HepG2 (cell line): ENCODE results near the gene FBLN5. TPM values are rescaled to one million over a fixed set of nuclear protein-coding genes. Genes with fewer than 3 reads are reported as not detected.

Source experiments
- ATAC-seq: fragments of 200-7000 bp; cut with Tn5 transposase; 3 replicates; pipeline ENCODE4 v1.9.1; 2020; ENCODE audit warnings: mild to moderate bottlenecking, moderate library complexity
- BruUV-seq: library from RNA; stranded (reverse); fragments of 400-500 nt; replicated peaks from 2 replicates; lab custom pipeline; 2021; lab: Mats Ljungman, UMichigan
- CTCF ChIA-PET: fragments of 300-600 bp; formaldehyde crosslinking; extraction: SDS; loops from one replicate; lab custom pipeline; 2021; ENCODE audit warnings: low total read pairs, inconsistent platforms, low intra/inter-chr PET ratio; lab: Yijun Ruan, JAX
- POLR2A ChIA-PET: fragments of 350-600 bp; sonication (Branson Sonifier 250); formaldehyde crosslinking; loops from one replicate; lab custom pipeline; 2020; ENCODE audit warnings: antibody characterized with exemption, inconsistent platforms; lab: Yijun Ruan, JAX
- DNase-seq: peaks from one replicate; pipeline ENCODE4 v3.0.0-alpha.2; 2015; ENCODE audit warnings: low spot score
- FAIRE-seq: peaks from 3 replicates; lab custom pipeline; 2011; peaks lifted over from hg19 to GRCh38; lab: Jason Lieb, UNC
- H2AFZ ChIP-seq: one replicate; pipeline ENCODE4 v1.6.1; 2011; ENCODE audit warnings: low read length, inconsistent platforms
- H3K27ac ChIP-seq: fragments of 300-600 bp; 3 replicates; pipeline ENCODE4 v1.8.0; 2011; ENCODE audit warnings: mixed run types, mild to moderate bottlenecking, mixed read lengths, low read length, inconsistent platforms; ENCODE audit not compliant: insufficient read depth; ENCODE audit errors: extremely low read length
- H3K27me3 ChIP-seq, 2 experiments: fragments of 200-600 bp in 1 of 2; 2 replicates in 1 of 2; 3 replicates in 1 of 2; pipeline versions ENCODE4 v1.6.0 to v1.8.0; 2011; ENCODE audit warnings: low read length in 2 of 2, mild to moderate bottlenecking in 2 of 2, moderate library complexity in 2 of 2, inconsistent platforms in 1 of 2; ENCODE audit not compliant: insufficient read depth in 2 of 2, control insufficient read depth in 1 of 2
- H3K36me3 ChIP-seq, 2 experiments: fragments of 200-600 bp in 1 of 2; replicated peaks in 1 of 2; 2 replicates in 1 of 2; 3 replicates in 1 of 2; pipeline versions ENCODE4 v1.5.1 to v1.8.0; 2011; ENCODE audit warnings: low read length in 2 of 2, inconsistent platforms in 1 of 2; ENCODE audit not compliant: insufficient read depth in 2 of 2, control insufficient read depth in 1 of 2
- H3K4me1 ChIP-seq: 2 replicates; pipeline ENCODE4 v1.5.1; 2012; ENCODE audit warnings: low read length, inconsistent platforms; ENCODE audit not compliant: insufficient read depth
- H3K4me2 ChIP-seq: 2 replicates; pipeline ENCODE4 v1.6.0; 2011; ENCODE audit warnings: low read depth, low read length, inconsistent platforms
- H3K4me3 ChIP-seq, 3 experiments: fragments of 200-600 bp in 1 of 3; sonication (generic), shearing (Covaris generic) in 1 of 3; replicated peaks in 1 of 3; 2 replicates each; pipeline ENCODE4 v1.5.1; 2011 to 2016; ENCODE audit warnings: low read length in 3 of 3, inconsistent platforms in 2 of 3, low read depth in 2 of 3, mild to moderate bottlenecking in 2 of 3, control low read depth in 1 of 3, mixed read lengths in 1 of 3; ENCODE audit not compliant: insufficient read depth in 1 of 3
- H3K79me2 ChIP-seq: one replicate; pipeline ENCODE4 v1.6.1; 2011; ENCODE audit warnings: low read length, inconsistent platforms; ENCODE audit not compliant: insufficient read depth
- H3K9ac ChIP-seq: 2 replicates; pipeline ENCODE4 v1.6.0; 2011; ENCODE audit warnings: mild to moderate bottlenecking, low read depth, low read length, inconsistent platforms; ENCODE audit not compliant: insufficient read depth
- H3K9me3 ChIP-seq: 2 replicates; pipeline ENCODE4 v1.5.1; 2012; ENCODE audit warnings: mild to moderate bottlenecking, low read length
- H4K20me1 ChIP-seq: 2 replicates; pipeline ENCODE4 v1.6.0; 2011; ENCODE audit warnings: inconsistent platforms, mild to moderate bottlenecking, low read length, moderate library complexity; ENCODE audit not compliant: insufficient read depth
- ELF3 ChIP-seq: IDR thresholded peaks from 2 replicates; pipeline ENCODE4 v1.6.1; 2016; ENCODE audit warnings: missing genetic modification reagents, missing compliant biosample characterization
- FOXM1 ChIP-seq: sonication (generic); formaldehyde crosslinking; IDR thresholded peaks from 2 replicates; pipeline ENCODE4 v1.5.0; 2020; ENCODE audit warnings: missing genetic modification reagents
- KLF13 ChIP-seq: sonication (generic); formaldehyde crosslinking; IDR thresholded peaks from 2 replicates; pipeline ENCODE4 v1.4.0; 2020; ENCODE audit warnings: mild to moderate bottlenecking, missing genetic modification reagents
- MEF2D ChIP-seq: sonication (generic); formaldehyde crosslinking; IDR thresholded peaks from 2 replicates; pipeline ENCODE4 v1.5.1; 2020; ENCODE audit warnings: mild to moderate bottlenecking, missing genetic modification reagents
- NFIB ChIP-seq: sonication (generic); formaldehyde crosslinking; IDR thresholded peaks from 2 replicates; pipeline ENCODE4 v1.9.0; 2021; ENCODE audit warnings: missing genetic modification reagents, mild to moderate bottlenecking, borderline replicate concordance
- NFYC ChIP-seq: IDR thresholded peaks from 2 replicates; pipeline ENCODE4 v1.6.1; 2016; ENCODE audit warnings: missing genetic modification reagents, missing compliant biosample characterization
- RNF2 ChIP-seq: fragments of 450-650 bp; conservative IDR thresholded peaks from 2 replicates; pipeline ENCODE4 v1.6.1; 2016; ENCODE audit warnings: low read depth
- SNRNP70 ChIP-seq: fragments of 200-400 bp; formaldehyde crosslinking; IDR thresholded peaks from 2 replicates; pipeline ENCODE4 v1.6.1; 2017; ENCODE audit warnings: mild to moderate bottlenecking, low read depth, low read length, moderate library complexity
- STAG1 ChIP-seq: sonication (generic); formaldehyde crosslinking; IDR thresholded peaks from 2 replicates; pipeline ENCODE4 v1.4.0; 2020; ENCODE audit warnings: missing genetic modification reagents
- TBP ChIP-seq: sonication (generic); formaldehyde crosslinking; IDR thresholded peaks from 2 replicates; pipeline ENCODE4 v1.5.0; 2020; ENCODE audit warnings: missing genetic modification reagents
- ZKSCAN8 ChIP-seq: IDR thresholded peaks from 2 replicates; pipeline ENCODE4 v1.6.1; 2016; ENCODE audit warnings: borderline replicate concordance, missing genetic modification reagents, missing compliant biosample characterization
- ZNF547 ChIP-seq: sonication (generic); formaldehyde crosslinking; IDR thresholded peaks from 2 replicates; pipeline ENCODE4 v1.5.1; 2020; ENCODE audit warnings: mild to moderate bottlenecking, missing genetic modification reagents
- ZNF7 ChIP-seq: IDR thresholded peaks from 2 replicates; pipeline ENCODE4 v1.6.1; 2016; ENCODE audit warnings: missing biosample characterization, missing genetic modification reagents
- ZNF780A ChIP-seq: sonication (generic); formaldehyde crosslinking; IDR thresholded peaks from 2 replicates; pipeline ENCODE4 v1.8.0; 2022; ENCODE audit warnings: mild to moderate bottlenecking, missing genetic modification reagents, moderate library complexity
- ZNF83 ChIP-seq: sonication (generic); formaldehyde crosslinking; IDR thresholded peaks from 2 replicates; pipeline ENCODE4 v1.4.0; 2020; ENCODE audit warnings: missing genetic modification reagents, mild to moderate bottlenecking, borderline replicate concordance
- ZSCAN12 ChIP-seq: sonication (generic); formaldehyde crosslinking; IDR thresholded peaks from 2 replicates; pipeline ENCODE4 v1.9.0; 2021; ENCODE audit warnings: mild to moderate bottlenecking, missing genetic modification reagents
- WGBS: methylation state at CpG from one replicate; pipeline ENCODE4 v1.1.6; 2017; ENCODE audit warnings: low lambda C conversion rate; 5-methylcytosine and 5-hydroxymethylcytosine counted together
- in situ Hi-C: cut with HindIII; loops from 2 replicates; pipeline ENCODE4 v1.10.0; 2017; ENCODE audit warnings: low pct_unique_long_range_greater_than_20kb; ENCODE audit not compliant: extremely low pct_ligation_motif_present
- intact Hi-C: fragments of 100-400 bp; cut with micrococcal nuclease; formaldehyde crosslinking; loops from one replicate; pipeline ENCODE4 v1.10.0; 2022; ENCODE audit not compliant: unreplicated experiment
- polyA plus RNA-seq, 8 experiments: library from polyadenylated mRNA; depleted of rRNA in 3 of 8; stranded (reverse) in 7 of 8; unstranded in 1 of 8; fragments of >200 nt; fragmentation: Illumina TruSeq in 4 of 8; extraction: Trizol in 4 of 8; gene quantifications; 2 replicates each; pipeline versions ENCODE4 v1.2.1 to v1.2.3, GENCODE V29; 2011 to 2016; ENCODE audit warnings: low read depth in 4 of 8, missing spikeins in 1 of 8, mixed read lengths in 1 of 8; ENCODE audit not compliant: insufficient read depth in 1 of 8
- total RNA-seq, 5 experiments: library from RNA; depleted of rRNA; stranded (reverse); fragments of >200 nt; fragmentation: Illumina TruSeq; extraction: Trizol; gene quantifications; 2 replicates each; pipeline ENCODE4 v1.2.3, GENCODE V29; 2016; ENCODE audit warnings: low read depth in 1 of 5
- TF ChIP-seq, protein P1 (sequence below): sonication (generic); formaldehyde crosslinking; IDR thresholded peaks from 2 replicates; pipeline ENCODE4 v1.9.0; 2021; ENCODE audit warnings: missing genetic modification reagents, borderline replicate concordance
- TF ChIP-seq, protein P2 (sequence below): IDR thresholded peaks from 2 replicates; pipeline ENCODE4 v1.6.1; 2016; ENCODE audit warnings: missing compliant biosample characterization, missing genetic modification reagents, borderline replicate concordance
- TF ChIP-seq, protein P3 (sequence below): sonication (generic); formaldehyde crosslinking; conservative IDR thresholded peaks from 2 replicates; pipeline ENCODE4 v1.8.0; 2022; ENCODE audit warnings: missing genetic modification reagents
- TF ChIP-seq, protein P4 (sequence below): sonication (generic); formaldehyde crosslinking; IDR thresholded peaks from 2 replicates; pipeline ENCODE4 v1.4.0; 2020; ENCODE audit warnings: missing genetic modification reagents, borderline replicate concordance

FBLN5 gene
- total and polyA plus RNA-seq, 2 of the 13 experiments (the other 11 are each of a cell fraction or from before 2014, with no cell fraction given): 0.38 to 0.77 TPM

DNA sequence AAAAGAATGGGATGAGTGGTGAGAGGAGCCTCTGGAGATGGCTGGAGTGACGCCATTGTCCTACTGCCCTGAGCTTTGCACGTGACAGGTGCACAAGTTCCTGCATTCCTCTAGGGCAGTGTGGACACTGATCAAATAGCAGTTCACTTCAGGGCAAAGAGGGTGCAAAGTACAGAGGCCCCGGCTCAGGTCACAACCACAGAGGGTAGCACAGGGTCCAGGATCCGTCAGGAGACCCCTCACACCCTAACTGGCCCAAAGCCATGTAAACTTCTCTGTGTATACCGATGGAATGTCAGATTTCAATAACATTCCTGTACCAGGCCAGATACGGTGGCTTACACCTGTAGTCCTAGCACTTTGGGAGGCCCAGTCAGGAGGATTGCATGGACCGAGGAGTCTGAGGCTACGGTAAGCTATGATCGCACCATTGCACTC, 10.4 kb upstream of the FBLN5 start:
- ATAC-seq (peak; percentile 86), DNase-seq (peak; percentile 86), FAIRE-seq (peak; percentile 82)
- CTCF ChIA-PET: no interaction called here
- no peaks in the 10 kb centered on the region for H4K20me1 ChIP-seq
- no peak overlapping the region for H3K4me3 ChIP-seq
- H2AFZ ChIP-seq: no peak overlapping the region
- peak overlapping the region; percentile 58 for H3K27ac ChIP-seq
- no peak overlapping the region for H3K9ac ChIP-seq
- POLR2A ChIA-PET: interaction anchor here (0.8 to 1.3 kb wide), 4 partner anchors 10 to 149 kb away, joined by 3 to 6 read pairs (median 4); partner anchors contain the start of genes ATXN3, FBLN5 and TRIP11
- no peaks in the 10 kb centered on the region for H3K9me3 ChIP-seq
- BruUV-seq: no TSS peak
- H3K79me2 ChIP-seq: no peaks in the 10 kb centered on the region
- 59% methylated on average over 5 of the region's 9 CpGs for WGBS
- in situ Hi-C loops: no loop called here
- H3K4me2 ChIP-seq: peak overlapping the region; percentile 20
- no peaks in the 10 kb centered on the region for H3K27me3 ChIP-seq
- H3K36me3 ChIP-seq: no peaks in the 10 kb centered on the region
- intact Hi-C loops: no loop called here
- peaks cover 50% of the 10 kb centered on the region for H3K4me1 ChIP-seq
- TF ChIP-seq NFIB (CRISPR knock-in tag) (no peak), ZSCAN12 (no peak), MEF2D (CRISPR knock-in tag) (peak; percentile 59; the same call in 1 of the 2 replicates), FOXM1 (CRISPR knock-in tag) (no peak), ZNF547 (CRISPR knock-in tag) (no peak), ZNF7 (CRISPR knock-in tag) (no peak), ZKSCAN8 (CRISPR knock-in tag) (no peak), SNRNP70 (no peak), TBP (no peak), RNF2 (no peak; the same call in 1 of the 2 replicates), KLF13 (CRISPR knock-in tag) (no peak), STAG1 (CRISPR knock-in tag) (peak; percentile 2; the same call in 1 of the 2 replicates), ZNF780A (CRISPR knock-in tag) (no peak), NFYC (CRISPR knock-in tag) (no peak), ELF3 (peak; percentile 84), ZNF83 (no peak)
- TF ChIP-seq, protein P1, sequence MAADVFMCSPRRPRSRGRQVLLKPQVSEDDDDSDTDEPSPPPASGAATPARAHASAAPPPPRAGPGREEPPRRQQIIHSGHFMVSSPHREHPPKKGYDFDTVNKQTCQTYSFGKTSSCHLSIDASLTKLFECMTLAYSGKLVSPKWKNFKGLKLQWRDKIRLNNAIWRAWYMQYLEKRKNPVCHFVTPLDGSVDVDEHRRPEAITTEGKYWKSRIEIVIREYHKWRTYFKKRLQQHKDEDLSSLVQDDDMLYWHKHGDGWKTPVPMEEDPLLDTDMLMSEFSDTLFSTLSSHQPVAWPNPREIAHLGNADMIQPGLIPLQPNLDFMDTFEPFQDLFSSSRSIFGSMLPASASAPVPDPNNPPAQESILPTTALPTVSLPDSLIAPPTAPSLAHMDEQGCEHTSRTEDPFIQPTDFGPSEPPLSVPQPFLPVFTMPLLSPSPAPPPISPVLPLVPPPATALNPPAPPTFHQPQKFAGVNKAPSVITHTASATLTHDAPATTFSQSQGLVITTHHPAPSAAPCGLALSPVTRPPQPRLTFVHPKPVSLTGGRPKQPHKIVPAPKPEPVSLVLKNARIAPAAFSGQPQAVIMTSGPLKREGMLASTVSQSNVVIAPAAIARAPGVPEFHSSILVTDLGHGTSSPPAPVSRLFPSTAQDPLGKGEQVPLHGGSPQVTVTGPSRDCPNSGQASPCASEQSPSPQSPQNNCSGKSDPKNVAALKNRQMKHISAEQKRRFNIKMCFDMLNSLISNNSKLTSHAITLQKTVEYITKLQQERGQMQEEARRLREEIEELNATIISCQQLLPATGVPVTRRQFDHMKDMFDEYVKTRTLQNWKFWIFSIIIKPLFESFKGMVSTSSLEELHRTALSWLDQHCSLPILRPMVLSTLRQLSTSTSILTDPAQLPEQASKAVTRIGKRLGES (CRISPR knock-in tag): no peak; the same call in 1 of the 2 replicates
- TF ChIP-seq, protein P2, sequence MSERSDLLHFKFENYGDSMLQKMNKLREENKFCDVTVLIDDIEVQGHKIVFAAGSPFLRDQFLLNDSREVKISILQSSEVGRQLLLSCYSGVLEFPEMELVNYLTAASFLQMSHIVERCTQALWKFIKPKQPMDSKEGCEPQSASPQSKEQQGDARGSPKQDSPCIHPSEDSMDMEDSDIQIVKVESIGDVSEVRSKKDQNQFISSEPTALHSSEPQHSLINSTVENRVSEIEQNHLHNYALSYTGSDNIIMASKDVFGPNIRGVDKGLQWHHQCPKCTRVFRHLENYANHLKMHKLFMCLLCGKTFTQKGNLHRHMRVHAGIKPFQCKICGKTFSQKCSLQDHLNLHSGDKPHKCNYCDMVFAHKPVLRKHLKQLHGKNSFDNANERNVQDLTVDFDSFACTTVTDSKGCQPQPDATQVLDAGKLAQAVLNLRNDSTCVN (CRISPR knock-in tag): no peak
- TF ChIP-seq, protein P3, sequence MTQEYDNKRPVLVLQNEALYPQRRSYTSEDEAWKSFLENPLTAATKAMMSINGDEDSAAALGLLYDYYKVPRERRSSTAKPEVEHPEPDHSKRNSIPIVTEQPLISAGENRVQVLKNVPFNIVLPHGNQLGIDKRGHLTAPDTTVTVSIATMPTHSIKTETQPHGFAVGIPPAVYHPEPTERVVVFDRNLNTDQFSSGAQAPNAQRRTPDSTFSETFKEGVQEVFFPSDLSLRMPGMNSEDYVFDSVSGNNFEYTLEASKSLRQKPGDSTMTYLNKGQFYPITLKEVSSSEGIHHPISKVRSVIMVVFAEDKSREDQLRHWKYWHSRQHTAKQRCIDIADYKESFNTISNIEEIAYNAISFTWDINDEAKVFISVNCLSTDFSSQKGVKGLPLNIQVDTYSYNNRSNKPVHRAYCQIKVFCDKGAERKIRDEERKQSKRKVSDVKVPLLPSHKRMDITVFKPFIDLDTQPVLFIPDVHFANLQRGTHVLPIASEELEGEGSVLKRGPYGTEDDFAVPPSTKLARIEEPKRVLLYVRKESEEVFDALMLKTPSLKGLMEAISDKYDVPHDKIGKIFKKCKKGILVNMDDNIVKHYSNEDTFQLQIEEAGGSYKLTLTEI (CRISPR knock-in tag): no peak
- TF ChIP-seq, protein P4, sequence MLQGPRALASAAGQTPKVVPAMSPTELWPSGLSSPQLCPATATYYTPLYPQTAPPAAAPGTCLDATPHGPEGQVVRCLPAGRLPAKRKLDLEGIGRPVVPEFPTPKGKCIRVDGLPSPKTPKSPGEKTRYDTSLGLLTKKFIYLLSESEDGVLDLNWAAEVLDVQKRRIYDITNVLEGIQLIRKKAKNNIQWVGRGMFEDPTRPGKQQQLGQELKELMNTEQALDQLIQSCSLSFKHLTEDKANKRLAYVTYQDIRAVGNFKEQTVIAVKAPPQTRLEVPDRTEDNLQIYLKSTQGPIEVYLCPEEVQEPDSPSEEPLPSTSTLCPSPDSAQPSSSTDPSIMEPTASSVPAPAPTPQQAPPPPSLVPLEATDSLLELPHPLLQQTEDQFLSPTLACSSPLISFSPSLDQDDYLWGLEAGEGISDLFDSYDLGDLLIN: no peak
